Measurements from ENCODE around the gene COIL. TPM values are rescaled to one million over a fixed set of nuclear protein-coding genes. Genes with fewer than 3 reads are reported as not detected.

The COIL gene
- total and polyA plus RNA-seq, 9 of the 15 experiments (the other 6 are each of a cell fraction or from before 2014, with no cell fraction given): 23.9 to 41.3 (median 28.7) TPM

GRCh38 chr17:56973520-56973919 is 12.7 kb upstream of the COIL start:
- no peaks in the 10 kb centered on the region for H3K9me3 ChIP-seq (replicated peaks; ENCODE audit: control insufficient read depth, insufficient read depth, low read depth, low read length)
- H3K4me2 ChIP-seq (ENCODE audit: insufficient read depth, low read length): no peak overlapping the region
- in situ Hi-C loops (cut with MboI) (no loop called here), intact Hi-C loops (cut with micrococcal nuclease) (no loop called here)
- DNase-seq (ENCODE audit: extremely low read depth in 1 of 4, low spot score in 3 of 4): no peak
- no peak for FAIRE-seq
- no peaks in the 10 kb centered on the region for H3K79me2 ChIP-seq (ENCODE audit: control insufficient read depth, insufficient read depth, low read length)
- peaks cover 10 to 11% of the 10 kb centered on the region in 2 experiments; a peak in 4 of 5 replicates for H3K4me1 ChIP-seq (replicated peaks in 1 of 2; ENCODE audit: control insufficient read depth in 2 of 2, insufficient read depth in 2 of 2, low read length in 2 of 2)
- no peak overlapping the region for H3K4me3 ChIP-seq
- no peaks in the 10 kb centered on the region for H3K36me3 ChIP-seq (ENCODE audit: control insufficient read depth, insufficient read depth, low read length)
- H3K9ac ChIP-seq (ENCODE audit: insufficient read depth in 1 of 2, low read depth in 2 of 2, low read length in 2 of 2): no peak overlapping the region
- no peaks in the 10 kb centered on the region for H4K20me1 ChIP-seq (replicated peaks; ENCODE audit: control insufficient read depth, insufficient read depth, low read length)
- ChIA-PET POLR2A (no interaction called here), CTCF (ENCODE audit: low intra/inter-chr PET ratio) (no interaction called here)
- no TSS peak for BruUV-seq (replicated peaks)
- TF ChIP-seq PRMT5 (CRISPR knock-in tag; IDR thresholded peaks at IDR 0.05) (no peak), DMBX1 (CRISPR knock-in tag; IDR thresholded peaks at IDR 0.05; ENCODE audit: borderline replicate concordance) (no peak), HCFC1 (IDR thresholded peaks at IDR 0.05; ENCODE audit: low read depth, low read length) (no peak), HDAC2 (IDR thresholded peaks at IDR 0.05) (no peak), GTF2E2 (tag; IDR thresholded peaks at IDR 0.05) (no peak), NONO (IDR thresholded peaks at IDR 0.05; ENCODE audit: low read depth in 2 of 2, low read length in 1 of 2) (no peak), SFPQ (IDR thresholded peaks at IDR 0.05; ENCODE audit: low read depth, low read length) (no peak), RB1 (IDR thresholded peaks at IDR 0.05; ENCODE audit: low read depth) (no peak), HOXB6 (CRISPR knock-in tag; IDR thresholded peaks at IDR 0.05; ENCODE audit: borderline replicate concordance) (no peak), ZNF785 (CRISPR knock-in tag; IDR thresholded peaks at IDR 0.05) (no peak)
- no peak overlapping the region for H2AFZ ChIP-seq (ENCODE audit: low read depth, low read length)
- no peak overlapping the region for H3K27ac ChIP-seq (ENCODE audit: extremely low read depth, low read depth, low read length)
- H3K27me3 ChIP-seq (ENCODE audit: control insufficient read depth in 2 of 2, insufficient read depth in 2 of 2, low read length in 2 of 2): no peaks in the 10 kb centered on the region
- ATAC-seq: no peak
- H3K9me1 ChIP-seq (ENCODE audit: control insufficient read depth, insufficient read depth, low read length): no peaks in the 10 kb centered on the region
- WGBS (ENCODE audit: insufficient coverage, low coverage, missing lambda C conversion rate): 49% methylated on average over 7 of the region's 7 CpGs
